Uterus (tissue), 2 donors: ENCODE results near the gene FAM43A.

Experiments
- CTCF ChIP-seq, 4 experiments: fragments of 200-600 bp in 2 of 4; fragments of 450-650 bp in 2 of 4; sonication (generic) in 2 of 4; IDR thresholded peaks; one replicate each; pipeline ENCODE4 v1.5.1; 2016 to 2019; ENCODE audit warnings: antibody characterized with exemption in 4 of 4, mild to moderate bottlenecking in 2 of 4, moderate library complexity in 1 of 4
- POLR2A ChIP-seq, 2 donors: fragments of 450-650 bp; IDR thresholded peaks; one replicate each; pipeline ENCODE4 v1.6.1; 2016; ENCODE audit warnings: antibody characterized with exemption in 2 of 2, mild to moderate bottlenecking in 1 of 2, moderate library complexity in 1 of 2

DNA sequence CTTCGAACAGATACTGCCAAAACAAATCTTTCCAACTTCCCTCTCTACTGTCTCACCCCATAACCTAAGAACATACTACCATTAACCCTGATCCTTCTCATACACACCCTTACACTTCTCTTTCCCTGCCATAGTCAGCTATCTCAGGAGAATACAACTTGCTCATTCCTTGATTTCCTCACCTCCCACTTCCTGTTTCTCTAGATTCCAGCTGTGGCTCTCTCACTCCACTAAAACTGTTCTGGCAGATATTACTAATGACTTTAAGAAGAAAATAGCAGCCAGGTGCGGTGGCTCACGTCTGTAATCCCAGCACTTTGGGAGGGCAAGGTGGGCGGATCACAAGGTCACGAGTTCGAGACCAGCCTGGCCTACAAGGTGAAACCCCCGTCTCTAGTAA is 18.3 kb upstream of the FAM43A start:
- TF ChIP-seq CTCF (IDR thresholded peaks at IDR 0.05) (no peak), POLR2A (IDR thresholded peaks at IDR 0.05) (no peak)
